Esophagus squamous epithelium (tissue), 5 donors: ENCODE data around the gene PHF8. TPM values are rescaled to one million over a fixed set of nuclear protein-coding genes. Genes with fewer than 3 reads are reported as not detected.

ENCODE experiments used
- DNase-seq: peaks from one replicate; lab custom pipeline; 2025; lab: John Stamatoyannopoulos, UW
- H3K27ac ChIP-seq, 4 donors: fragments of 200-600 bp; sonication (generic); one replicate each; pipeline ENCODE4 v1.5.1; 2016 to 2019; ENCODE audit warnings: mild to moderate bottlenecking in 1 of 4
- H3K27me3 ChIP-seq, 4 donors: fragments of 200-600 bp; sonication (generic); 1 replicate in 3 of 4; 2 replicates in 1 of 4; pipeline versions ENCODE4 v1.5.1 to v1.6.0; 2017 to 2021; ENCODE audit warnings: antibody characterized with exemption in 1 of 4
- H3K36me3 ChIP-seq, 3 donors: fragments of 200-600 bp; sonication (generic); one replicate each; pipeline ENCODE4 v1.5.1; 2016 to 2019
- H3K4me1 ChIP-seq, 3 donors: fragments of 200-600 bp; sonication (generic); one replicate each; pipeline ENCODE4 v1.5.1; 2017 to 2019
- H3K4me3 ChIP-seq, 4 donors: fragments of 200-600 bp; sonication (generic); 1 replicate in 3 of 4; 2 replicates in 1 of 4; pipeline ENCODE4 v1.5.1; 2016 to 2019; ENCODE audit warnings: mild to moderate bottlenecking in 2 of 4, moderate library complexity in 1 of 4
- H3K9me3 ChIP-seq, 3 donors: fragments of 200-600 bp; sonication (generic); one replicate each; pipeline ENCODE4 v1.5.1; 2016 to 2019
- POLR2A ChIP-seq, 4 donors: fragments of 450-650 bp; IDR thresholded peaks; one replicate each; pipeline ENCODE4 v1.6.1; 2017; ENCODE audit warnings: antibody characterized with exemption in 4 of 4, mild to moderate bottlenecking in 4 of 4, moderate library complexity in 3 of 4
- WGBS, 2 donors: methylation state at CpG; one replicate each; pipeline ENCODE4 v1.1.5; 2018; 5-methylcytosine and 5-hydroxymethylcytosine counted together
- intact Hi-C: fragments of 100-400 bp; cut with DNase I; formaldehyde crosslinking; loops from one replicate; pipeline ENCODE4 v1.15.0; 2022
- total RNA-seq, 4 donors: library from RNA; depleted of rRNA; stranded (reverse); fragments of >200 nt; gene quantifications; one replicate each; pipeline ENCODE4 v1.1.0, GENCODE V29; 2016
- TF ChIP-seq, protein P1 (sequence below), 6 experiments: fragments of 450-650 bp in 4 of 6; fragments of 200-600 bp in 2 of 6; sonication (generic) in 2 of 6; IDR thresholded peaks; one replicate each; pipeline ENCODE4 v1.5.1; 2016 to 2019; ENCODE audit warnings: antibody characterized with exemption in 6 of 6, mild to moderate bottlenecking in 4 of 6, moderate library complexity in 4 of 6
- donor health status: DM: yes; HTN: yes; CAD: no.

Gene PHF8
- total RNA-seq, 4 donors from 2014 or later = 20.2 to 37.4 (median 28.7) TPM

GRCh38 chrX:54030329-54030728 is 13.9 kb downstream of the PHF8 start:
- WGBS, 2 donors = 79 to 80% methylated on average over 4 of the region's 4 CpGs
- Histone ChIP-seq H3K27ac (peak overlapping the region in 1 of 4 donors; percentile 21), H3K4me3 (no peak overlapping the region), H3K9me3 (no peaks in the 10 kb centered on the region), H3K27me3 (no peaks in the 10 kb centered on the region), H3K36me3 (peaks cover 0 to 64% (median 0%) of the 10 kb centered on the region in 3 donors), H3K4me1 (peaks cover 0 to 41% (median 0%) of the 10 kb centered on the region in 3 donors)
- TF ChIP-seq POLR2A (IDR thresholded peaks at IDR 0.05) = no peak
- TF ChIP-seq, protein P1, sequence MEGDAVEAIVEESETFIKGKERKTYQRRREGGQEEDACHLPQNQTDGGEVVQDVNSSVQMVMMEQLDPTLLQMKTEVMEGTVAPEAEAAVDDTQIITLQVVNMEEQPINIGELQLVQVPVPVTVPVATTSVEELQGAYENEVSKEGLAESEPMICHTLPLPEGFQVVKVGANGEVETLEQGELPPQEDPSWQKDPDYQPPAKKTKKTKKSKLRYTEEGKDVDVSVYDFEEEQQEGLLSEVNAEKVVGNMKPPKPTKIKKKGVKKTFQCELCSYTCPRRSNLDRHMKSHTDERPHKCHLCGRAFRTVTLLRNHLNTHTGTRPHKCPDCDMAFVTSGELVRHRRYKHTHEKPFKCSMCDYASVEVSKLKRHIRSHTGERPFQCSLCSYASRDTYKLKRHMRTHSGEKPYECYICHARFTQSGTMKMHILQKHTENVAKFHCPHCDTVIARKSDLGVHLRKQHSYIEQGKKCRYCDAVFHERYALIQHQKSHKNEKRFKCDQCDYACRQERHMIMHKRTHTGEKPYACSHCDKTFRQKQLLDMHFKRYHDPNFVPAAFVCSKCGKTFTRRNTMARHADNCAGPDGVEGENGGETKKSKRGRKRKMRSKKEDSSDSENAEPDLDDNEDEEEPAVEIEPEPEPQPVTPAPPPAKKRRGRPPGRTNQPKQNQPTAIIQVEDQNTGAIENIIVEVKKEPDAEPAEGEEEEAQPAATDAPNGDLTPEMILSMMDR (IDR thresholded peaks at IDR 0.05) = no peak
- no peak for DNase-seq
- intact Hi-C loops = no loop called here

DNA sequence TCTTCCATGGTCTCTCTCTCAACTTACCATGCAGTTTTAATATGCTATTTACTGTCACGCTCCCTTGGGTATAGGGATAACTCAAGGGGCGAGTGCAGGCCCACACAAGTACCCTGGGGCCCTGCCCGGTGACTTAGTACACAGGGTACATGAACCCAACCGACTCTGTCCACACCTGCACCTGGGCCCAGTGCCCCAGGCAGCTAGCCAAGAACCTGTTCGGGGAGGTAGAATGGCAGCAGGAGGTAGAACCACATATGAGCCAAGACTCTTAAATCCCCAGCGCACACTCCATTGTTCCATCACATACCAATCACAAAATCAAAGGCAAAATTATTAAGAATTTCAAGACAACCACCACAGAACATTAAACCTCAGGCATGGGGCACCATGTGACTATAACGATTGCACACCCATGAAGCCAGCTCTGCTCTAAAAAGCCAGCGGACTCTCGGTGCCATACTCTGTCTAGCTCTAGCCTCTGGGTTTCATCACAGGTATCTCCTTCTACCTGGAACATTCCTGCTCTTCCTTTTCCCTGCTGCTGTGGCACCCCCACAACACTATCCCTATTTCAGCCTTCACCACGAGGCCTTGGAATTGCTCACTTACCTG is 14.6 kb downstream of the PHF8 start:
- intact Hi-C loops = no loop called here
- Histone ChIP-seq H3K36me3 (peaks cover 0 to 60% (median 0%) of the 10 kb centered on the region in 3 donors), H3K9me3 (no peaks in the 10 kb centered on the region), H3K27me3 (no peaks in the 10 kb centered on the region), H3K27ac (peak overlapping the region in 2 of 4 donors; percentile 29 to 49), H3K4me3 (no peak overlapping the region), H3K4me1 (peaks cover 0 to 41% (median 0%) of the 10 kb centered on the region in 3 donors)
- WGBS, 2 donors = 41 to 50% methylated on average over 5 to 9 of the region's 10 CpGs
- DNase-seq = no peak
- no peak for TF ChIP-seq POLR2A (IDR thresholded peaks at IDR 0.05)
- TF ChIP-seq, protein P1 (IDR thresholded peaks at IDR 0.05) = no peak

DNA sequence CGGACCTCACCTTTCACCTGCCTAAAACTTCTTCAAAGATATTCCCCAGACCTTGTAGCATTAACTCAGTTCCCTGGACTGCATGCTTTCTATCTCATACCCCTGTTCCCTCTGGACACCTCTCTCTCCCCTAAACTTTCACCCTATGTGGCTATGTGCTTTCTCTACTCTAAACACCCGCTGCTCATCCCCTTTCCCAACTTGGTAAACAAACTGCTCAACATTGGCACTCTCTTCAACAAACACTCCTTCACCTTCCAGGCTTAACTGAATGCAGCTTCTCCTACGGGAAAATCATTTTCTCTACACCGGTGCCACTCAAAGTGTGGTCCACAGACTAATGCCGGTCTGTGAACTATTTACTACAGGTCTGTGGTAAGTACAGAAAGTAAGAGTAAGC is 19.9 kb downstream of the PHF8 start:
- Histone ChIP-seq H3K9me3 (no peaks in the 10 kb centered on the region), H3K36me3 (peaks cover 0 to 68% (median 0%) of the 10 kb centered on the region in 3 donors), H3K4me3 (no peak overlapping the region), H3K27ac (no peak overlapping the region), H3K27me3 (no peaks in the 10 kb centered on the region), H3K4me1 (peaks cover 0 to 12% (median 0%) of the 10 kb centered on the region in 3 donors)
- intact Hi-C loops = no loop called here
- TF ChIP-seq POLR2A (IDR thresholded peaks at IDR 0.05) = no peak
- TF ChIP-seq, protein P1 (IDR thresholded peaks at IDR 0.05) = no peak
- 89 to 94% methylated on average over 4 to 5 of the region's 5 CpGs for whole genome bisulfite sequencing, 2 donors
- DNase-seq = no peak

DNA sequence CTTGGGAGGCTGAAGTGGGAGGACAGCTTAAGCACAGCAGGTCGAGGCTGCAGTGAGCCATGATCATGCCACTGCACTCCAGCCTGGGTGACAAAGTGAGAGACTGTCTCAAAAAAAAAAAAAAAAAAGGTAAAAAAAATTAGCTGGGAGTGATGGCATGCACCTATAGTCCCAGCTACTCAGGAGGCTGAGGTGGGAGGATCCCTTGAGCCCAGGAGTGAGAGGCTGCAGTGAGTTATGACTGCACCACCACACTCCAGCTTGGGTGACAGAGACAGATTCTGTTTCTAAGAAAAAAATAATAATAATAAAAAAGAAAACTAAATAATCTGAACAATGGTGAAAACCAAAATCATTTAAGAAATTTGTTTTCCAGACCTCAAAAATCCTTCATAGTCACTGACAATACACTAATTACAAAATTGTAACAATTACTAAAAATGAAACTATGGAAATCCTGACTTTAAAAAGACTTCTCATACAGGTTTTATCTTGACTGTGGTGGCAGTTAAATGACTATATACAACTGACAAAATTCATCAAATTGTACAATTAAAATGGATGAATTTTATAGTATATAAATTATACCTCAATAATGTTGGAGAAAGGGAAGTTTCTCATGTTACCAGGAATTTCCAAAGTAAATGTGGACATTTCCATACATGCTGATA is 31.3 kb downstream of the PHF8 start:
- no peaks in the 10 kb centered on the region for H3K4me1 ChIP-seq
- H3K36me3 ChIP-seq = peaks cover 0 to 85% (median 0%) of the 10 kb centered on the region in 3 donors
- TF ChIP-seq POLR2A (IDR thresholded peaks at IDR 0.05) = no peak
- TF ChIP-seq, protein P1 (IDR thresholded peaks at IDR 0.05) = no peak
- no peak overlapping the region for H3K4me3 ChIP-seq
- intact Hi-C loops = no loop called here
- 40% methylated on average over 1 of the region's 1 CpG; no CpG with 5 or more reads in 1 of the 2 donors for WGBS, 2 donors
- no peak for DNase-seq
- no peak overlapping the region for H3K27ac ChIP-seq
- no peaks in the 10 kb centered on the region for H3K9me3 ChIP-seq
- no peaks in the 10 kb centered on the region for H3K27me3 ChIP-seq

DNA sequence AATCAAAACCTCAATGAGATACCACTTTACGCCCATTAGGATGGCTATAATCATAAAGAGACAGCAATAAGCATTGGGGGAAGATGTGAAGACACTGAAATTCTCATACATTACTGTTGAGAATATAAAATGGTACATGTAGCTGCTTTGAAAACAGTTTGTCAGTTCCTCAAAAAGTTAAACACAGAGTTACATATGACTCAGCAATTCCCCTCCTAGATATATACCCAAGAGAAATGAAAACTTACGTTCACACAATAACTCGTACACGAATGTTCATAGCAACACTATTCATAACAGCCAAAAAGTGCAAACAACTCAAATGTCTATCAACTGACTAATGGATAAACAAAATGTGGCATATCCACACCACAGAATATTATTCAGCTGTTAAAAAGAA is 36.6 kb downstream of the PHF8 start:
- intact Hi-C loops = no loop called here
- Histone ChIP-seq H3K27me3 (no peaks in the 10 kb centered on the region), H3K9me3 (no peaks in the 10 kb centered on the region), H3K4me1 (no peaks in the 10 kb centered on the region), H3K27ac (no peak overlapping the region), H3K36me3 (peaks cover 0 to 47% (median 0%) of the 10 kb centered on the region in 3 donors), H3K4me3 (no peak overlapping the region)
- TF ChIP-seq POLR2A (IDR thresholded peaks at IDR 0.05) = no peak
- TF ChIP-seq, protein P1 (IDR thresholded peaks at IDR 0.05) = no peak
- WGBS, 2 donors = 89 to 97% methylated on average over 4 of the region's 4 CpGs
- no peak for DNase-seq
